ENCODE measurements around the gene SYNM. TPM values are rescaled to one million over a fixed set of nuclear protein-coding genes. Genes with fewer than 3 reads are reported as not detected.

Gene SYNM
- total and polyA plus RNA-seq, 2 donors from 2014 or later: 4.5 to 23.2 TPM

DNA sequence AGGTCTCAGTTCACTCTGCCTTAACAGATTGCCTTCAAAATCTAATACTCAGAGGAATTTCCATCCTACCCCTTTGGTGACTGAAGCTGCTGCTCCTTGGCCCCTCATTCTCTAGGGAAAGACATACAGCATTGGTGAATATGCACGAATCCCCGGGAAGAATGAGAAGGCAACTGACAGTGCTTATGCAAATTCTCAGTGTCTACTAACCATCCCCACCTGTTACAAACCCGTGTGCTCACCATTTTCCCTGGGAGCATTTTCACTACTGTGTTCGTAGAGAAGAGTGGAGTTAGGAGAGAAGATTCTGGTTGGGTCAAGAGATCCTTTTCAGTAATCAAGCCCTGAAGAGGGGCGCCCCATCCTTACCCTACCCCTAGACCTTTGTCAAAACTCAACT, 37.7 kb downstream of the SYNM start:
- Histone ChIP-seq H3K27me3 (ENCODE audit: control insufficient read depth, insufficient read depth, low read length) (no peaks in the 10 kb centered on the region), H3K9ac (ENCODE audit: low read length in 3 of 3) (no peak overlapping the region), H3K9me3 (ENCODE audit: control insufficient read depth in 2 of 3, insufficient read depth in 1 of 3, low read length in 3 of 3) (no peaks in the 10 kb centered on the region), H3K36me3 (ENCODE audit: control insufficient read depth in 2 of 3, insufficient read depth in 3 of 3, low read length in 3 of 3) (peaks cover 0 to 3% (median 0%) of the 10 kb centered on the region in 3 donors), H3K4me3 (ENCODE audit: low read length in 3 of 3) (no peak overlapping the region), H3K27ac (ENCODE audit: low read depth in 2 of 2, low read length in 2 of 2) (no peak overlapping the region), H3K4me1 (ENCODE audit: control insufficient read depth in 2 of 3, insufficient read depth in 2 of 3, low read depth in 1 of 3, low read length in 3 of 3) (no peaks in the 10 kb centered on the region)
- intact Hi-C loops (cut with DNase I): no loop called here
- FAIRE-seq (no peak), DNase-seq (no peak)
- TF ChIP-seq, protein P1, sequence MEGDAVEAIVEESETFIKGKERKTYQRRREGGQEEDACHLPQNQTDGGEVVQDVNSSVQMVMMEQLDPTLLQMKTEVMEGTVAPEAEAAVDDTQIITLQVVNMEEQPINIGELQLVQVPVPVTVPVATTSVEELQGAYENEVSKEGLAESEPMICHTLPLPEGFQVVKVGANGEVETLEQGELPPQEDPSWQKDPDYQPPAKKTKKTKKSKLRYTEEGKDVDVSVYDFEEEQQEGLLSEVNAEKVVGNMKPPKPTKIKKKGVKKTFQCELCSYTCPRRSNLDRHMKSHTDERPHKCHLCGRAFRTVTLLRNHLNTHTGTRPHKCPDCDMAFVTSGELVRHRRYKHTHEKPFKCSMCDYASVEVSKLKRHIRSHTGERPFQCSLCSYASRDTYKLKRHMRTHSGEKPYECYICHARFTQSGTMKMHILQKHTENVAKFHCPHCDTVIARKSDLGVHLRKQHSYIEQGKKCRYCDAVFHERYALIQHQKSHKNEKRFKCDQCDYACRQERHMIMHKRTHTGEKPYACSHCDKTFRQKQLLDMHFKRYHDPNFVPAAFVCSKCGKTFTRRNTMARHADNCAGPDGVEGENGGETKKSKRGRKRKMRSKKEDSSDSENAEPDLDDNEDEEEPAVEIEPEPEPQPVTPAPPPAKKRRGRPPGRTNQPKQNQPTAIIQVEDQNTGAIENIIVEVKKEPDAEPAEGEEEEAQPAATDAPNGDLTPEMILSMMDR (IDR thresholded peaks at IDR 0.05; ENCODE audit: borderline replicate concordance, extremely low read depth, insufficient read depth): no peak

DNA sequence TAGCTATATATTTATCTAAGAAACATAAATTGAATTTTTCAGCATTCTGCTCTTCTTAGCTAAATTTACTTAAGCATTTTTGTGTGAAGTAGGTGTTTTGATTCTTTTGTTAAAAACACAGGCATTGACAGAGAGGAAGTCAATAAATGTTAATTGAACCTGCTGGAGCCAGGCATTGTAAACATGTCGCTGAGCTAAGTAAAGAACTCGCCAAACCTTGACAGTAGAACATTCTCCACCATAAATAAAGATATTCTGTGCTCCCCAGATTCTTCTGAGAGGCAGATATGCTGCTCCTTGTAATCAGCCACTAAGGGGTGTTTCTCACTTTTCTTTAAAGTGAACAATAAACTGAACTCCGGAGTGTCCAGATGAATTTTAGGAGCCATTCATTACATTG, 38.4 kb downstream of the SYNM start:
- no peak for FAIRE-seq

DNA sequence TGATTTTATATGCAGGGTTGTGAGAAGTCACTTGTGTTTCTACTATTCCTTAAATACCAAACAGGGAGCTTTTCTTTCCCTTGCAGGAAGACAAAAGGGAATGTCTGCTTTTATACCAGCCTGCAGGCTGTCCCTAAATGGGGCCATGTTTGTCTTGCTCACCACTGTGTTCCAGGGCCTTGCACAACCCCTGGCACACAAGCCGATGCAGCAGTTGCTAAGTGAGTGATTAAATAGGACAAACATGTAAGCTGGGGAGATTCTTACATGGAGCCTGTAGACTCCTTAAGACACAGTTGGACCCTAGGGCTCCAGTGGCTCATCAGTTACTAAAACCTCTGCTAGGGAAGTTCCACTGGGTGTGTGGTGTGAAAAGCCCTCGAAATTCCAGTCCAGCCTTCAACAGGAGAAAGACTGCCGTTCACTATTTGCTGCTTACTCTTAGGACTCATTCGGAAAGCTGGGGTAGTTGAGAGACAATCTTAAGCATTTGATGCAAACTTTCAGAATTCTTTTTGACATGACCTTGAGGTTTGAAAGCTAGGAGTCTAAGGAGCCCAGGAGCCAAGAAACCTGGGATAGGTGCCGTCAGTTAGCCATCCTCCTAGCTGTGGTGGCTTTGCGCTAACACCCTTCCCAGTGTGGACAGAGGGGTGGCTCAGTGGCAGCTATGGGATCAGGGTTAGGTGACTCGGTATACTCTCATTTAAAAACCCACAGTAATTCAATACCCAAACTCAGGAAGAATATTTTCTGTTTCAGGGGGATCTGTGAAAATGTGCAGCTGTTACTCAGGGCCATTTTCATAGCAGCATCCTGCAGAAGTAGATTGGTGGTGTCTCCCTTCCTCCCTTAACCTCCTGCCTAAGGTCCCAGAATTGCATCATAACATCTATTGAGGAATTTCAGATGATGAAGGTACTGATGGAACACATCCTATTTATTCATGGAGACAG, 39.1 kb downstream of the SYNM start:
- TF ChIP-seq, protein P1 (IDR thresholded peaks at IDR 0.05; ENCODE audit: borderline replicate concordance, extremely low read depth, insufficient read depth): no peak
- H3K9ac ChIP-seq (ENCODE audit: low read length in 3 of 3): no peak overlapping the region
- H3K9me3 ChIP-seq (ENCODE audit: control insufficient read depth in 2 of 3, insufficient read depth in 1 of 3, low read length in 3 of 3): no peaks in the 10 kb centered on the region
- no peaks in the 10 kb centered on the region for H3K27me3 ChIP-seq (ENCODE audit: control insufficient read depth, insufficient read depth, low read length)
- peaks cover 0 to 3% (median 0%) of the 10 kb centered on the region in 3 donors for H3K36me3 ChIP-seq (ENCODE audit: control insufficient read depth in 2 of 3, insufficient read depth in 3 of 3, low read length in 3 of 3)
- no peak overlapping the region for H3K4me3 ChIP-seq (ENCODE audit: low read length in 3 of 3)
- H3K27ac ChIP-seq (ENCODE audit: low read depth in 2 of 2, low read length in 2 of 2): no peak overlapping the region
- H3K4me1 ChIP-seq (ENCODE audit: control insufficient read depth in 2 of 3, insufficient read depth in 2 of 3, low read depth in 1 of 3, low read length in 3 of 3): no peaks in the 10 kb centered on the region
- no peak for DNase-seq
- intact Hi-C loops (cut with DNase I): no loop called here
- FAIRE-seq: no peak

More for the DNA sequence above, 38.4 kb downstream of the SYNM start:
- no peak overlapping the region for H3K27ac ChIP-seq (ENCODE audit: low read depth in 2 of 2, low read length in 2 of 2)
- TF ChIP-seq, protein P1 (IDR thresholded peaks at IDR 0.05; ENCODE audit: borderline replicate concordance, extremely low read depth, insufficient read depth): no peak
- intact Hi-C loops (cut with DNase I): no loop called here
- no peaks in the 10 kb centered on the region for H3K4me1 ChIP-seq (ENCODE audit: control insufficient read depth in 2 of 3, insufficient read depth in 2 of 3, low read depth in 1 of 3, low read length in 3 of 3)
- no peak overlapping the region for H3K9ac ChIP-seq (ENCODE audit: low read length in 3 of 3)
- peaks cover 0 to 3% (median 0%) of the 10 kb centered on the region in 3 donors for H3K36me3 ChIP-seq (ENCODE audit: control insufficient read depth in 2 of 3, insufficient read depth in 3 of 3, low read length in 3 of 3)
- no peaks in the 10 kb centered on the region for H3K27me3 ChIP-seq (ENCODE audit: control insufficient read depth, insufficient read depth, low read length)
- H3K9me3 ChIP-seq (ENCODE audit: control insufficient read depth in 2 of 3, insufficient read depth in 1 of 3, low read length in 3 of 3): no peaks in the 10 kb centered on the region
- no peak for DNase-seq
- H3K4me3 ChIP-seq (ENCODE audit: low read length in 3 of 3): no peak overlapping the region

Measured in kidney (tissue), 14 donors.